Measurements from ENCODE around the gene ADGRB2.

DNA sequence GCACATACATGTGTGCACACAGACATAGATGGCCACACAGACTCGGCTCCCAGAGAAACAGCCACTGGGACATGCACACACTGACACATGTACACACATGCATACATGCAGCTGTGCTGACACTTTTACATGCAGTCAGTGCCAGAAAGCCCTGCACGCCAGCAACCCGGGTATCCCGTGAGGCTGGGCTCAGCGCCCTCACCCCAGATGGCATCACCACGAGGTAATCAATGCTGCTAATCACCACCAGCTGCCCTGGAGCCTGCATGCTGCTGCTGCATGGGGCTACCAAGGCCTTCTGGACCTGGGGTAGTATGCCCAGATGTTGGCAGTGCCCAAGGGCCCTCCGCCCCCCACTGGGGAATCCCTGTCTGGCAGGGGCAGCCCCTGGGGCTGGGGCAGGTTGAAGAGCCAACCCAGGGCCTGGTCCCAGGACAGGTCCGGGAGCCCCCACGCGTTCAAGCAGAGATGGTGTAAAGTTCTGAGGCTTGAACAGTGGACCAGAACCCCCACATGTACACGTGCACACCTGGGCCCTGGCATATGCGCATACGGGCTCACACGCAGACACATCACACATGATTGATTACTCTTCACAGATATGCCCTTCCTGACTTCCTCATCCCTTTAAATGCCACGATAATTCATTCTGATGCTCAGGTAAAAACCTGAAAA lies 57.6 kb downstream of the ADGRB2 start:
- TF ChIP-seq, protein P1, sequence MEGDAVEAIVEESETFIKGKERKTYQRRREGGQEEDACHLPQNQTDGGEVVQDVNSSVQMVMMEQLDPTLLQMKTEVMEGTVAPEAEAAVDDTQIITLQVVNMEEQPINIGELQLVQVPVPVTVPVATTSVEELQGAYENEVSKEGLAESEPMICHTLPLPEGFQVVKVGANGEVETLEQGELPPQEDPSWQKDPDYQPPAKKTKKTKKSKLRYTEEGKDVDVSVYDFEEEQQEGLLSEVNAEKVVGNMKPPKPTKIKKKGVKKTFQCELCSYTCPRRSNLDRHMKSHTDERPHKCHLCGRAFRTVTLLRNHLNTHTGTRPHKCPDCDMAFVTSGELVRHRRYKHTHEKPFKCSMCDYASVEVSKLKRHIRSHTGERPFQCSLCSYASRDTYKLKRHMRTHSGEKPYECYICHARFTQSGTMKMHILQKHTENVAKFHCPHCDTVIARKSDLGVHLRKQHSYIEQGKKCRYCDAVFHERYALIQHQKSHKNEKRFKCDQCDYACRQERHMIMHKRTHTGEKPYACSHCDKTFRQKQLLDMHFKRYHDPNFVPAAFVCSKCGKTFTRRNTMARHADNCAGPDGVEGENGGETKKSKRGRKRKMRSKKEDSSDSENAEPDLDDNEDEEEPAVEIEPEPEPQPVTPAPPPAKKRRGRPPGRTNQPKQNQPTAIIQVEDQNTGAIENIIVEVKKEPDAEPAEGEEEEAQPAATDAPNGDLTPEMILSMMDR (IDR thresholded peaks at IDR 0.05): no peak
- no peak for TF ChIP-seq POLR2A (IDR thresholded peaks at IDR 0.05)
